NOMO-1 treated with dmso at 0.1 percent for 144 hours (cell line): ENCODE measurements around the gene CEP152.
"Not testable (repeated sequence)": the region's sequence is repeated elsewhere in the genome, so short reads cannot be mapped to it uniquely, and the experiment has no call there.

Source experiments
- DNase-seq: peaks from one replicate; lab custom pipeline; 2025; ENCODE audit not compliant: unreplicated experiment; lab: John Stamatoyannopoulos, UW

The CEP152 gene

GRCh38 chr15:48811325-48811958 lies 573 bp upstream of the CEP152 start:
- DNase-seq, result peak; percentile 26

GRCh38 chr15:48806151-48806550 lies 4.7 kb downstream of the CEP152 start:
- DNase-seq, result no peak

- no peak for DNase-seq
These were observed 5.3 kb downstream of the CEP152 start for GRCh38 chr15:48805591-48805990.

- DNase-seq, result no peak
These were observed 7.0 kb downstream of the CEP152 start for GRCh38 chr15:48803877-48804276.

GRCh38 chr15:48802867-48803266 lies 8.0 kb downstream of the CEP152 start:
- no peak for DNase-seq

GRCh38 chr15:48802257-48802656 lies 8.6 kb downstream of the CEP152 start:
- DNase-seq, result no peak

- no peak for DNase-seq
These were observed 9.9 kb downstream of the CEP152 start for GRCh38 chr15:48800811-48801455.

- DNase-seq, result no peak
These were observed 10.6 kb downstream of the CEP152 start for GRCh38 chr15:48800245-48800644.

GRCh38 chr15:48798319-48798718 lies 12.6 kb downstream of the CEP152 start:
- no peak for DNase-seq

- no peak for DNase-seq
These were observed 13.9 kb downstream of the CEP152 start for GRCh38 chr15:48796930-48797329.

- no peak for DNase-seq
These were observed 14.3 kb downstream of the CEP152 start for GRCh38 chr15:48796521-48796920.

GRCh38 chr15:48795901-48796300 lies 15.0 kb downstream of the CEP152 start:
- DNase-seq, result no peak

GRCh38 chr15:48794697-48795134 lies 16.2 kb downstream of the CEP152 start:
- DNase-seq, result peak; percentile 22

GRCh38 chr15:48792408-48792807 lies 18.5 kb downstream of the CEP152 start:
- no peak for DNase-seq

GRCh38 chr15:48790466-48791115 lies 20.3 kb downstream of the CEP152 start:
- not testable (repeated sequence) for DNase-seq

- no peak for DNase-seq
These were observed 25.2 kb downstream of the CEP152 start for GRCh38 chr15:48785712-48786111.

GRCh38 chr15:48785195-48785594 lies 25.7 kb downstream of the CEP152 start:
- no peak for DNase-seq

GRCh38 chr15:48784756-48785155 lies 26.1 kb downstream of the CEP152 start:
- DNase-seq, result no peak

- no peak for DNase-seq
These were observed 28.0 kb downstream of the CEP152 start for GRCh38 chr15:48782911-48783310.

GRCh38 chr15:48781481-48782081 lies 29.3 kb downstream of the CEP152 start:
- no peak for DNase-seq

GRCh38 chr15:48781017-48781416 lies 29.9 kb downstream of the CEP152 start:
- no peak for DNase-seq

- DNase-seq, result no peak
These were observed 32.5 kb downstream of the CEP152 start for GRCh38 chr15:48778331-48778730.
